Femur (tissue), 1 donor: Measurements from ENCODE around the gene PLGLB1.
"Not testable (repeated sequence)": the region's sequence is repeated elsewhere in the genome, so short reads cannot be mapped to it uniquely, and the experiment has no call there.

Experiments used
- DNase-seq: peaks from one replicate; pipeline ENCODE4 v3.0.0-alpha.2; 2017

PLGLB1 gene

GRCh38 chr2:87021744-87022143 lies at the start of gene PLGLB1:
Gene PLGLB1 (minus strand): TSS chr2:87021844. CDS start chr2:87021783, 61 bp downstream.
- not testable (repeated sequence) for DNase-seq

DNA sequence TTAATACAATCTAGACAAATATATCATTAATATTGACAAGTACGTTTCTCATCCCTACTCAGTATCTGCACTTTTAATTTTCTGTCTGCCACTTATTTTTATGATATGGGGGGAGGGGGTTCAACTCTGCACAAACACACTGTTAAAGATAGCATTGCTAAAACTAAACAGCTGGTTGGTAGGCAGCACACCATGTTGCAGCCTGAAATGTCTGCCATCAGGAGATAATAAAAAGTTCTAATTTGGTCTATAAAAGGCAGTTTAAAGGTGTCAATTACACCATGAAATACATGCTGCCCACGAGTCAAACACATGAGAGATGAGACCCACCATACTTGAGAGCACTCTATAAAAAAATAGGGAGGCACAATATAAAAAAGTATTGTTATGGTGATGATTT lies 42.7 kb upstream of the PLGLB1 start:
- DNase-seq: not testable (repeated sequence)

DNA sequence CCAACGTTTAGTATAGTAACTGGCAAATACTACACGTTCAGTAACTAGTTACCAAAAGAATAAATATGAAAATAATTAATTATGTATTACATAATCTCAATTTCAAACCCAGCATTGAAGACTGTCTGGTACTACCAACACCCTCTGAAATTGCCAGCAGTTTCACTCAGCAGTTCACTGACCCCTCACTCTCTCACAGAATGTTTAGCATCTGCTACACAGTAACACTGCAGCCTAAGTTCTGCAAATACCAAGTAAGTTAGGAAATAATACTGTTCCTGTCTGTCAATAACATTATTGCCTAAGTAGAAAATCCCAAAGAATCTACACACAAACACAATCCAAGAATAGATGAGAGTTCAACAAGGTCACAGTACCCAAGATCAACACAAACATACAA lies 41.8 kb upstream of the PLGLB1 start:
- not testable (repeated sequence) for DNase-seq

- not testable (repeated sequence) for DNase-seq
Observed at GRCh38 chr2:87061519-87061918, 39.9 kb upstream of the PLGLB1 start.

GRCh38 chr2:87057606-87058005 lies 36.0 kb upstream of the PLGLB1 start:
- DNase-seq: not testable (repeated sequence)

DNA sequence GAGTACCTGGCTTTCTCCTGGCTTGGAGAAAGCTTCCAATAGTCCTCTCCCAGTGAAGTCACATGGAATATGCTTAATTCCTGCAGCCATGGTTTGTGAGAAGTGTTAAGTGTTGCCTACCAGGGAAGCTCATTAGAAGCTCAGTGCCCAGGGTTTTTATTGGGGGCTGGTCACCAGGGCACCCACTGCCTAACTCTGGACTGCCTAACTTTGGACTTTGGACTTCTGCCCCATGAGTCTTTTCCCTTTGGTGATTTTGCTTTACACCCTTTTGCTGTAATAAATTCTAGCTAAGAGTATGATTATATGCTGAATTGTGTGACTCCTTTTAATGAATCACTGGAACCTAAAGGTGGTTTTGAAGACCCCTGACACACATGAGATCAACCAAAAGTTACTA lies 35.2 kb upstream of the PLGLB1 start:
- not testable (repeated sequence) for DNase-seq

- not testable (repeated sequence) for DNase-seq
Observed at GRCh38 chr2:87056435-87056834, 34.8 kb upstream of the PLGLB1 start.

DNA sequence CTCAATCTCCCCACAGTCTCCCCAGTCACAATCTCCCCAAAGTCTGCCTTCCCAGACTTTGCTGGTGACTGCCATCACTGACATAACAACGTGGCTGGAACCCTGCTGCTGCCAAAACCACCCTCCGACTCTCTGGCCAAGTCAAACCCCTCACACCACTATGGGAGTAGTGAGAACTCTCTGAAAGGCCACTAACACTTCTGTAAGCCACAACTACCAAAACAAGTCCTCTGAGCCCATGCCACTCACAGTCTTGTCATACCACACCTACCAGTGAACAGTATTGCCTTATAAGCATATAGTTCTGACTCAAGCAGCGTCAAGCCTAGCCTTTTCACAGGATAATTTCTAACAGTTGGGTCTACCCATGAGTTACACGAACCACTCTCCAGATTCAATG lies 32.7 kb upstream of the PLGLB1 start:
- not testable (repeated sequence) for DNase-seq

- DNase-seq: not testable (repeated sequence)
Observed at GRCh38 chr2:87041321-87041978, 19.8 kb upstream of the PLGLB1 start.

DNA sequence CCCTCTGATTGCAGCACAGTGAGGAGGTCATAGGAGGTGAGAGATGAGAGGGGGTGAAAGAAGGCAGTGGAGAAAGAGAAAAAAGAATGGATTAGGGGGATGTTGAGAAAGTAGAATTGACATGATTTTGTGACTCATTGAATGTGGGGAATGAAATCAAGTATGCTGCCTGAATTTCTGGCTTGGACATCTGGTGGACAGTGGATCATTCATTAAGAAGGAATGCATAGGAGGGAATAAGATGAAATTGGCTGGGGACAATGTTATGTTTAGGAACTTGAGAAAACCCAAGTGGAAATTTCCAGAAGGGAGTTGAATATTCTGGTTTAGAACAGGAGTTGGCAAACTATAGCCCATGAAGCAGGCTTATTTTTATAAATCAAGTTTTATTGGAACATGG lies 7.0 kb upstream of the PLGLB1 start:
- not testable (repeated sequence) for DNase-seq

DNA sequence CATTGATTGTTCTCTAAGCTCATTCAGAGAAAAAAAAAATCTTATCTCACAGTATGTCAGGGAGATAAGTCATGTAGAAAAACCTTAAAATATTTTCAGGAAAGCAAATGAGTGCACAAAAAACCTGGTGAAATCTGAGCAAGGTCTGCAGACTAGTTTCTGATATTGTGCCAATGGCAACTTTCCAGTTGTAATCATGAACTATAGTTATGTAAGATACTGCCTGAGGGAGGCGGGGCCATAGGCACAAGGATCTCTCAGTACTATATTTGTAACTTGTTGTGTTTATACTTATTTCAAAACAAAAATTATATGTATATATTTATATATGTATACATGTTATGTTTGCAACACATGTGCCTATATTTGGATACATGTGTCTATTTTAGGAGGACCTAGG lies 5.2 kb upstream of the PLGLB1 start:
- not testable (repeated sequence) for DNase-seq

DNA sequence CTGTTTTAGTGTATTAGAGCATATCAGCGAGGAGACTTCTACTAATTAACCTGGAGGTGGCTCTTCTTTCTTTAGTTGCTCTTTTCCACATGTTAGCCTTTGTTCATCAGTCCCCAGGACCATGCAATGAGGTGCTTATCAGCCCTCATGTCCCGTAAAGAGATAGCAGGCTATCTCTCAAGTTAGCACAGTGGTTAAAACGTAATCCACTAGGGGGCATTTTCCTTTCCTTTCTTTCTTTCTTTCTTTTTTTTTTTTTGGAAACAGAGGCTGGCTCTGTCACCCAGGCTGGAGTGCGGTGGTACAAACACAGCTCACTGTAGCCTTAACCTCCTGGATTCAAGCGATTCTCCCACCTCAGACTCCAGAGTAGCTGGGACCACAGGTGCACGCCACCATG lies 4.3 kb upstream of the PLGLB1 start:
- DNase-seq: not testable (repeated sequence)

GRCh38 chr2:87023988-87024615 lies 2.5 kb upstream of the PLGLB1 start:
- DNase-seq: not testable (repeated sequence)

- not testable (repeated sequence) for DNase-seq
Observed at GRCh38 chr2:87021043-87021442, 601 bp downstream of the PLGLB1 start.

GRCh38 chr2:87019053-87019452 lies 2.6 kb downstream of the PLGLB1 start:
- not testable (repeated sequence) for DNase-seq

DNA sequence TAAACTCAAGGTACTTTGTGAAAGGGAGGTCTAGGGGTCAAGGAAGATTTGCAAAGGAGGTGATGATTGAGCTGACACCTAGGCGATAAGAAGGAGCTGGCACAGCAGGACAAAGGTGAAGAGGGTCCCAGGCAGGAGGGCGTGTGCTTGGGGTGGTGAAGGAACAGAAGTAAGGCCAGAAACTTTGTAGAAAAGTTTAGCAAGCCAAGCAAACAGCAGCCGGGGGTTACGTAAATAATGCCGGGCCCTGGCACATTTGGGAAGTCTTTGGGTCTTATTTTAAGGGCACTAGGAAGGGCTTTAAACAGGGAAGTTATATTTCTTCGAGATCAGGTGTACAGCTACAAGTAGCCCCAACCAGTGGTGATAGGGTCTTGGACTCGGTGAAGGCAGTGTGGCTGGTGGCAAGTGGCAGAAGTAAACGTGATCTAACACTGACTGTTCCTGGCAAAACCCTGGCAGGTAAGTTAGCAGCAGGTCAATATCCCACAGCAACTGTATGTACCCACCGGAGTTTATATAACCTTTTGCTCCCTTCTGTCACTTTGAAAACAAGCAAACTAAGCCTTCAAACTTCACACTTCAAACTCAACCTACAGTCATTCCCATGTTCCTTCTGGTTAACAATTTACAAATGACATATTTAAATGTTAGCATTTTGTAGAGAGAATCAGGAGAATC lies 7.0 kb downstream of the PLGLB1 start:
- DNase-seq: not testable (repeated sequence)

DNA sequence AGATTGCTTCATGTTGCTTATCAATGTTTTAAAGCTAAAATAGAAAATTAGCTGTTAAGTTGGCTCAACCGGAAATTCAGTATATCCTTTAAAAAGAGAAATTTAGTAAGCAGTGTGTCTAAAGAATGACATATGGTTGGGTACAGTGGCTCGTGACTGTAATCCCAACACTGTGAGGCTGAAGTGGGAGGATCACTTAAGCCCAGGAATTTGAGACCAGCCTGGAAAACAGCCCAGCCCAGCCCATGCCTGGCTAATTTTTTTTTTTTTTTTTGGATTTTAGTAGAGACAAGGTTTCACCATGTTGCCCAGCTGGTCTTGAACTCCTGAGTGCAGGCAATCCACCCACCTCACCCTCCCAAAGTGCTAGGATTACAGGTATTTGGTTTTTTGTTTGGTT lies 17.2 kb downstream of the PLGLB1 start:
- DNase-seq: not testable (repeated sequence)
